Measurements from ENCODE around the gene ZNF222. TPM values are rescaled to one million over a fixed set of nuclear protein-coding genes. Genes with fewer than 3 reads are reported as not detected.

Gene ZNF222
- total RNA-seq, 1 experiment from 2014 or later, result 0.95 TPM

DNA sequence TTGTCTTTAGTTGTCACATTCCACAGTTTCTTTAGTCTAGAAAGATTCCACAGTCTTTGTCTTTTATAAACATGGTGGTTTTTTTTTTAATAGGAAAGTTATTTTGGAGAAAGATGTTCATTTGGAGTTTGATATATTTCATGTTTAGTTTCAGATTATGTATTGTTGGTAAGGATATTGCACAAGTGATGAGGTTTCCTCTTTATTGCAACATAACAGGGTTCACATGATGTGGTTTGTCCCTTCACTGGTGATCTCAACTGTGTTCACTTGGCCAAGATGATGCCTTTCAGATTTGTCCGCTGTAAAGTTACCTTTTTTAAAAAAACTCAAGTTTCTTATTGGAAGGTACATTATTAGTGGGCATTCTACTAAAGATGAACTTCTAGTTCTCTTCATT lies 19.2 kb upstream of the ZNF222 start:
- Histone ChIP-seq H3K27me3 (ENCODE audit: low read length) (no peaks in the 10 kb centered on the region), H2AFZ (ENCODE audit: low read length) (no peak overlapping the region), H3K4me1 (ENCODE audit: insufficient read depth, low read length) (no peaks in the 10 kb centered on the region), H3K27ac (ENCODE audit: low read length) (no peak overlapping the region), H3K4me2 (ENCODE audit: low read length) (no peak overlapping the region), H3K79me2 (ENCODE audit: low read length) (peaks cover 6% of the 10 kb centered on the region), H3K9me2 (replicated peaks; ENCODE audit: low read length) (no peaks in the 10 kb centered on the region), H4K20me1 (ENCODE audit: low read length) (no peaks in the 10 kb centered on the region), H3K4me3 (ENCODE audit: low read length) (no peak overlapping the region), H3F3A (ENCODE audit: low read length, unreplicated experiment) (no peaks in the 10 kb centered on the region), H3K36me3 (ENCODE audit: low read depth, low read length) (peaks cover 49% of the 10 kb centered on the region), H3K9me3 (ENCODE audit: low read length) (peaks cover 17% of the 10 kb centered on the region; the same call in 1 of the 2 replicates), H3K9ac (ENCODE audit: low read length) (no peak overlapping the region)
- CTCF ChIA-PET, result no interaction called here
- no peak for DNase-seq
- no peak for TF ChIP-seq EZH2 (IDR thresholded peaks at IDR 0.05; ENCODE audit: low read length, unreplicated experiment)
- TF ChIP-seq, protein P1, sequence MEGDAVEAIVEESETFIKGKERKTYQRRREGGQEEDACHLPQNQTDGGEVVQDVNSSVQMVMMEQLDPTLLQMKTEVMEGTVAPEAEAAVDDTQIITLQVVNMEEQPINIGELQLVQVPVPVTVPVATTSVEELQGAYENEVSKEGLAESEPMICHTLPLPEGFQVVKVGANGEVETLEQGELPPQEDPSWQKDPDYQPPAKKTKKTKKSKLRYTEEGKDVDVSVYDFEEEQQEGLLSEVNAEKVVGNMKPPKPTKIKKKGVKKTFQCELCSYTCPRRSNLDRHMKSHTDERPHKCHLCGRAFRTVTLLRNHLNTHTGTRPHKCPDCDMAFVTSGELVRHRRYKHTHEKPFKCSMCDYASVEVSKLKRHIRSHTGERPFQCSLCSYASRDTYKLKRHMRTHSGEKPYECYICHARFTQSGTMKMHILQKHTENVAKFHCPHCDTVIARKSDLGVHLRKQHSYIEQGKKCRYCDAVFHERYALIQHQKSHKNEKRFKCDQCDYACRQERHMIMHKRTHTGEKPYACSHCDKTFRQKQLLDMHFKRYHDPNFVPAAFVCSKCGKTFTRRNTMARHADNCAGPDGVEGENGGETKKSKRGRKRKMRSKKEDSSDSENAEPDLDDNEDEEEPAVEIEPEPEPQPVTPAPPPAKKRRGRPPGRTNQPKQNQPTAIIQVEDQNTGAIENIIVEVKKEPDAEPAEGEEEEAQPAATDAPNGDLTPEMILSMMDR (conservative IDR thresholded peaks at IDR 0.05; ENCODE audit: low read depth, low read length), result no peak
- TF ChIP-seq EZH2phosphoT487 (IDR thresholded peaks at IDR 0.05; ENCODE audit: borderline replicate concordance, low read length), result no peak
- no TSS peak for BruUV-seq (replicated peaks)
- POLR2A ChIA-PET (ENCODE audit: unreplicated experiment), result no interaction called here
- no peak for ATAC-seq
- intact Hi-C loops (cut with micrococcal nuclease), result no loop called here

DNA sequence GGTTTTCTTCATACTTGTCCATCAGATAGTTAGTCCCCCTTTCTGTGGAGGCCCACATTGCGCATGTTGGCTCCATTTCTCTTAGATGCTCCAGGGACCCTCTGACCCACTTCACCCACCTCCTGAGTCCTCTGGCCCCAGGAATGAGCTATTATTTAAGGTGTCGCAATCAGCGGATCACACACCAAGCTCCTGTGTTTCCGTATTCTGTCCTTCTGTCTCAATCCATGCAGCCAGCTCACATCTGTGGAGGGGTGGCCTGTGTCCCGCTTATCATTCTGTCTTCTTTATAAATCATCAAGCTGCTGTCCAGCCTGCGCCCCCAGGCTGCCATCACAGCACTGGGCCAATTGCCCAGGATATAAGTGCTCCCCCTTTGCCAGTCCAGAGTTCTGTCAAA lies 17.7 kb upstream of the ZNF222 start:
- peaks cover 6% of the 10 kb centered on the region for H3K79me2 ChIP-seq (ENCODE audit: low read length)
- H3K36me3 ChIP-seq (ENCODE audit: low read depth, low read length), result peaks cover 61% of the 10 kb centered on the region
- TF ChIP-seq EZH2phosphoT487 (IDR thresholded peaks at IDR 0.05; ENCODE audit: borderline replicate concordance, low read length) (no peak), EZH2 (IDR thresholded peaks at IDR 0.05; ENCODE audit: low read length, unreplicated experiment) (no peak)
- TF ChIP-seq, protein P1 (conservative IDR thresholded peaks at IDR 0.05; ENCODE audit: low read depth, low read length), result no peak
- CTCF ChIA-PET, result no interaction called here
- H3K4me3 ChIP-seq (ENCODE audit: low read length), result no peak overlapping the region
- ATAC-seq, result no peak
- H3K9ac ChIP-seq (ENCODE audit: low read length), result no peak overlapping the region
- H3F3A ChIP-seq (ENCODE audit: low read length, unreplicated experiment), result no peaks in the 10 kb centered on the region
- no peaks in the 10 kb centered on the region for H3K9me2 ChIP-seq (replicated peaks; ENCODE audit: low read length)
- H2AFZ ChIP-seq (ENCODE audit: low read length), result no peak overlapping the region
- intact Hi-C loops (cut with micrococcal nuclease), result no loop called here
- peaks cover 23% of the 10 kb centered on the region for H3K9me3 ChIP-seq (ENCODE audit: low read length)
- no peaks in the 10 kb centered on the region for H3K27me3 ChIP-seq (ENCODE audit: low read length)
- no peaks in the 10 kb centered on the region for H4K20me1 ChIP-seq (ENCODE audit: low read length)
- no peak overlapping the region for H3K27ac ChIP-seq (ENCODE audit: low read length)
- POLR2A ChIA-PET (ENCODE audit: unreplicated experiment), result no interaction called here
- no peaks in the 10 kb centered on the region for H3K4me1 ChIP-seq (ENCODE audit: insufficient read depth, low read length)
- H3K4me2 ChIP-seq (ENCODE audit: low read length), result no peak overlapping the region
- BruUV-seq (replicated peaks), result no TSS peak
- no peak for DNase-seq

DNA sequence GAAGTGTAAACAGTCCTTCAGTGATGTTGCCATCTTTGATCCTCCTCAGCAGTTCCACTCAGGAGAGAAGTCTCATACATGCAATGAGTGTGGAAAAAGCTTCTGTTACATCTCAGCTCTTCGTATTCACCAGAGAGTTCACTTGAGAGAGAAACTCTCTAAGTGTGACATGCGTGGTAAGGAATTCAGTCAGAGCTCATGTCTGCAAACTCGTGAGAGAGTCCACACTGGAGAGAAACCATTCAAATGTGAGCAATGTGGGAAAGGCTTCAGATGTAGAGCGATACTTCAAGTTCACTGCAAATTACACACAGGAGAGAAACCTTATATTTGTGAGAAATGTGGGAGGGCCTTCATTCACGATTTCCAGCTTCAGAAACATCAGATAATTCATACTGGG lies 14.7 kb upstream of the ZNF222 start:
- H3K27ac ChIP-seq (ENCODE audit: low read length), result no peak overlapping the region
- no peak overlapping the region for H3K4me2 ChIP-seq (ENCODE audit: low read length)
- no peaks in the 10 kb centered on the region for H3K4me1 ChIP-seq (ENCODE audit: insufficient read depth, low read length)
- peaks cover 61% of the 10 kb centered on the region for H3K36me3 ChIP-seq (ENCODE audit: low read depth, low read length)
- no peaks in the 10 kb centered on the region for H4K20me1 ChIP-seq (ENCODE audit: low read length)
- no peak overlapping the region for H2AFZ ChIP-seq (ENCODE audit: low read length)
- intact Hi-C loops (cut with micrococcal nuclease), result no loop called here
- CTCF ChIA-PET, result no interaction called here
- POLR2A ChIA-PET (ENCODE audit: unreplicated experiment), result no interaction called here
- H3K4me3 ChIP-seq (ENCODE audit: low read length), result no peak overlapping the region
- ATAC-seq, result no peak
- H3K27me3 ChIP-seq (ENCODE audit: low read length), result no peaks in the 10 kb centered on the region
- H3F3A ChIP-seq (ENCODE audit: low read length, unreplicated experiment), result no peaks in the 10 kb centered on the region
- H3K9me2 ChIP-seq (replicated peaks; ENCODE audit: low read length), result no peaks in the 10 kb centered on the region
- H3K9ac ChIP-seq (ENCODE audit: low read length), result no peak overlapping the region
- no TSS peak for BruUV-seq (replicated peaks)
- TF ChIP-seq EZH2 (IDR thresholded peaks at IDR 0.05; ENCODE audit: low read length, unreplicated experiment) (no peak), EZH2phosphoT487 (IDR thresholded peaks at IDR 0.05; ENCODE audit: borderline replicate concordance, low read length) (no peak)
- TF ChIP-seq, protein P1 (conservative IDR thresholded peaks at IDR 0.05; ENCODE audit: low read depth, low read length), result no peak
- H3K79me2 ChIP-seq (ENCODE audit: low read length), result no peaks in the 10 kb centered on the region
- H3K9me3 ChIP-seq (ENCODE audit: low read length), result peaks cover 23% of the 10 kb centered on the region
- no peak for DNase-seq
